GM18520 (cell line): ENCODE results near the gene TNC.
A peak's percentile ranks its signal among the peaks of the same experiment; 100 is the strongest.

Experiments
- ATAC-seq: cut with Tn5 transposase; IDR thresholded peaks from one replicate; pipeline ENCODE4 v1.9.1; 2021; ENCODE audit not compliant: unreplicated experiment

TNC gene

DNA sequence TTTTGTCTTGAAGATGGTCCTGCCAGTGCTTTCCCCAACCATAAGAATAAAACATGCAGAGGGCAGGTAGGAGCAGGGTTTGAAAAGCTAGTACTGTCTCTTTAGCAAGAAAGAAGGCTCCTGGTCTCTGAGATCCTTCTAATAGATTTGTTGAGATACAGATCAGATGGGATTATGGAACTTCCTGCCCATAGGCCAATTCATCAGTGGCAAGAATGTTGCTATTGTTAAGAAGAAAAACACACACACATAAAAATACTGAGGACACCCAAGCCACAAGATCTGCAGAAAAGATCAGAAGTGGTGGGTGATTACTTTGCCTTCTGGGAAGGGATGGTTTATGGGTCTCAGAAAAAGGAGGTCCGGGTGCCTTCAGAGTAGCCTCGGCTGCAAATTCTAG is 59.8 kb downstream of the TNC start:
- ATAC-seq = no peak

- no peak for ATAC-seq
Measured at GRCh38 chr9:115057559-115057958, 60.4 kb downstream of the TNC start.

DNA sequence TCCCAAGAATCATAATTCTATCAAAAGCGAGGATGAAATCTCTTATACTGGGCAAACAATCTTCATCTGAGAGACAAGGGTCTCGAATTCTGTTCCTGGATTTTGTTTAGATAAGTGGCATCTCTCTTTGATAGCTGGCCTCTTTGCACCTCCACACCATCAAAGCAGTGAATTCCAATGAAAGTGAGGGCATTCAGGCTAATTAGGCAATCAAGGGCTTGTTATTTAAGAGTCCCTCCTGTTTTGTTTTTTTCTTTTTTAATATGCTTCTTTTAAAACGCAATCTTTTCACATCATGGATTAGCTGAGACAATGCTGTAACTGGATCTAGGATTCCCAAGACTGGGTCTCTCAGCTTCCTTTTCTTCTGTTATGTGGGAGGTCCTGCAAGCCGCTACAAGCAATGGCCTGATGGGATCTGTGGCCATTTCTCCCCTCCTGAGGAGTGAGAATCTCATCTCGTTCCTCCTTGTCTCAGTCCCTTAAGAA is 67.9 kb downstream of the TNC start:
- no peak for ATAC-seq

- ATAC-seq = no peak
Measured at GRCh38 chr9:115046824-115047223, 71.1 kb downstream of the TNC start.

- ATAC-seq = no peak
Measured at GRCh38 chr9:115046199-115046598, 71.8 kb downstream of the TNC start.

DNA sequence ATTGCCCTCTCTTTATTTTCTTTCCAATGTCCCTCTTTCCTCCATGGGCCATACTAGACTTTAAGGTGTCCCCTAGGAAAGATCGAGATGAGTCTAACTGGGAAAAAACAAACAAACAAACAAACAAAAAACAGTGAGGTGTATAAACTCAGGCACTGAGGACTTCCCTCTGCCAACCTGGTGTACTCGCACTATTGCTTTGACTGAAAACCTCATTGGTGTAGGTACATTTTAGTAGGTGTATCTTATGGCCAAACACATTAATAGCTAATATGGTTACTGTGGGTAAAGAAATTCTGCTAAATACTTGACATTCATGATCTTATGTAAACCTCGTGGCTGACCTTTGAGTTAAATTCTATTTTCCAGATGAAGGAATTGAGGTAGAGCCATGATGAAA is 74.3 kb downstream of the TNC start:
- ATAC-seq = no peak

- ATAC-seq = no peak
Measured at GRCh38 chr9:115042781-115043509, 75.0 kb downstream of the TNC start.

DNA sequence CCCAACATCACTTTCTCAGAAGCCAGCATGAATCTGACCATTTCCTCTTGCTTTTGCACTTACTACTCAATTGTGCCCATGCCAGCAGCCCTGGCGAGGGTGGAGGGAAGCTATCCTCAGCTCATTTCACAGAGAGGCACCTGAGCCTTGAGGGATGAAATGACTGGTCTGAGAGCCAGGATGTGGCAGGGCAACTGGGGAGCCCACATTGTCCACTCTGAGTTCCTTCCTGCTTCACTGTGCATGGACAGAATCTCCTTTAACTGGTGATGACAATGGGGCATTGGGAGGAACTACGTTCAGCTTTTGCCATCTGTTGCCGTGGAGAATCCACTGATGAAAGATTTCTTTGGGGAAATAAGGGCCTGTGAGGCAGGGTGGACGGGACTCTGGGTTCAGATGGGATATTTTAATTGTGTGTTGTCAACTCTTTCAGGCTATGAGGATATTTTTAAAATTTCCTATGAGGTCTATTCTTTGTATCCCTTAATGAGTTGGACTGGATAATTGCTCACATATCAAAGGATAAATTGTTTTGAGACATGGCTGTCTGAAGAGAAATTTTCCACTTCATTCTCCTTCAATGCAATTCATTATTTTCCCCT is 78.3 kb downstream of the TNC start:
- no peak for ATAC-seq

GRCh38 chr9:115038178-115038577 is 79.8 kb downstream of the TNC start:
- no peak for ATAC-seq

- ATAC-seq = peak; percentile 12
Measured at GRCh38 chr9:115036691-115037090, 81.3 kb downstream of the TNC start.

GRCh38 chr9:115035841-115036612 is 81.9 kb downstream of the TNC start:
- ATAC-seq = peak; percentile 83

DNA sequence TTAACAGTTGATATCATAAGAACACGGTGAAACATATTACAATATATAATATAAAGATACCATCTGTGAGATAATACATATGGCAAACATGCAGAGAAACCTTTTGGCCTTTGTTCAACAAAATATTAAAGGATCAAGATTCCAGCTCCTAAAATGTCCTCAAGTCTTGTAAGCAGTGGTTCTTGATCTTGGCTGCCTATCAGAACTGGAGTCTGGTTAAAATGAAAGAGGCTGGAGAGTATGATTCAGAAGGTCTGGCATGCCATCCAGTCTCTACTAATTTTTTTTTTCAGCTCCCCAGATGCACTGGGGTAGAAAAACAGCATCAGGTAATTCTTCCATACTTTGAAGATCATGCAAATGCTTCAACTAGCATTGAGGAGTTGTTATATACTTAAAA is 83.2 kb downstream of the TNC start:
- no peak for ATAC-seq

DNA sequence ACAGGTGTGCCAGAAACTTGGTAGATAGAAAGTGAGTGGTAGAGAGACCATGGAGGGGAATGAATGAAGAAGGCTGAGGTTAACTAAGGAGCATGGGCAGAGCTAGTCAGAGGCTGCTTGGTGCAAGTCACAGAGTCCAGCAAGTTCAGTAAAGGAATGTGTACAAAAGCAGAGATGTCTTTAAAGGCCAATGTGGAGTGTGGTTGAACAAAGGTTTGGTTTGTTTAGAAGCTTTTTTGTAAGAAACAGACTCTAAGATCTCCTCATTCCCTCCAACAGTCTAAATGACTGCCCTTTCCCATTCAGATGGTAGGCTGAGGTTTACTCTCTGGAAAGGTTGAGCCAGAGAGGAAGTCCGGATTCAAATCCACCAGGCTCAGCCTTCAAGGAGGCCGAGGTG is 84.2 kb downstream of the TNC start:
- ATAC-seq = no peak

GRCh38 chr9:115032296-115032695 is 85.7 kb downstream of the TNC start:
- no peak for ATAC-seq

- no peak for ATAC-seq
Measured at GRCh38 chr9:115030006-115030405, 88.0 kb downstream of the TNC start.

DNA sequence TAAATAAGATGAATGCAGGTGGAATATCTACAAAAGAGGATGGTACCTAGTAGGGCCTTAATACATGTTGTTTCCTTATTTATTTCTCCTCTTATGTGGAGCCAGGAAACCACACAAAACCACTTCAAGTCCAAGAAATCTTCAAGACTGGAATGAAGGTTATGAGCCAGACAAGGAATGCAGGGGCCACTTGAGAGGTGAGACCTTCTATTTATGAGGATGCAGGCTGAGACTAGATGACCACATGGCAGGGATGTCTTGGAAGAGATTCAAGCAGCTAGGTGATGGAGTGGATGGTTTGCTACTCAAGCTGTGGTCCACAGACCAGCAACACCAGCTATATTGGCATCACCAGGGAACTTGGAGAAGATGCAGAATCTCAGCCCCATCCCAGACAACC is 92.2 kb downstream of the TNC start:
- no peak for ATAC-seq

DNA sequence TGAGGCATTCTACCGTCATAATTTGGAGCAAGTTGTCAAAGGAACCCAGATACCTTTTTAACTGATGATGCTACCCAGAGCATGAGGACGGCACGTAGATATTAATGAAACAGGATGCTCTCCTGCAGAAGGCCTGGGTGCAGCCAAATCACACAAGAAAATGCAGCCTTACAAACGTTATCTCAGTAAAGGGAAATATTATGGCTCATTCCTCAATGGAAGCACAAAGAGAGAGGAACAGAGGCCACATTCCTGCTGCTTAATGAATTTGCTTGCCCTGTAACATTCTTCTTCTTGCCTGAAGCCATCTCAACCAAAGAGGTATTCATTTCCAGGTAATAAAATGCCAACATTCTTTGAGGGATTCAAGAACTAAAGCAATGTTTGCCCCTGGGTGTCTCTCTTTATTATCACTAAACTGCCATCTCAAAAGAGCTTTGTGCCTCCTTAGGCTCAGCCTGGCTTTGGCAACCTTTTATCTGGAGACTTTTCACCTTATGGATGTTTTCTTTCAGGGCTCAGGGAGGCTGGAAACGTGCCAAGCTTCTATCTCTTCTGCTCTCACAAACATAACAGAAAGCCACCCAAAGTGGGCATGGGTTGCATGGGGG is 92.9 kb downstream of the TNC start:
- ATAC-seq = no peak

GRCh38 chr9:115022760-115023434 is 95.1 kb downstream of the TNC start:
- no peak for ATAC-seq

DNA sequence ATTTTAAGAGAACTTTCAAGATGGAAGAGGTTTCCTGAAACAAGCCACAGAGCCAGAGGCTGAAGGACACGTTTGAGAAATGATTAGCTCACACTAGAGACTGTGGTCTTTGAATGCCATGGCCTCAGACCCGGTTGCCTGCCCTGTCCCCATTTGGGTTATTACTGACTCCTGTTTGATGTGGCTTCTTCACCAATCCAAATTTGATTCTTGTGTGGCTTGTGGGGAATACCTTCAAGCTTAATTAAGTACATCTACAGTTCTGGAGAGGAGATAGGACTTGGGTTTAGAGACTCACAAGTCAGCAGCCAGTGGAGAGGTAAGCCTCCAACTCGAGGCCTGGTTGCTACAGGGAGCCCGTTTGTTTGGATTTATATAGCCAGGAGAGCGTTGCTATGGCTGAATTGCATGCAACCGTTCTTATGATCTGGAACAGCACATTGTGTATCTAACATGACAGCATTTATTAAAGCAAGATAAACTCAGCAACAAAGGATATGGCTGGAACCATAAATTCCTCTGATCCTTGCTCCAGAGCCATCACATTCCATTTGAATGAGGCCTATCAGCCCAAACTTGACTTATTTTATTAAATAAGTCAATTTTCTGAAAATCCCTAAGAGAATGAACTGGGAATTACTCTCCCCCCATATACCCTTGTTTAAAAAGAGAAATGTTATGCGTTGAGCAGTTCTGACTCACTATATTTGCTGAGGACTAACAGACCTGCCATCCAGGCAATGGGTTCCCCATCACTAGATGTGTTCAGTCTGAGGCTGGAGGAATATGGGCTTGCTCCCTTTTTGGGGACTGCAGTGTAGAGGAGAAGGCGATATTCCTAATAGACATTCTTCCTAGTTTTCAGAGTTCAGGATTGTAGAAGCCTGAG is 99.2 kb downstream of the TNC start:
- ATAC-seq = no peak

- ATAC-seq = no peak
Measured at GRCh38 chr9:115016344-115016743, 101.6 kb downstream of the TNC start.
